HepG2 (cell line): ENCODE results near the gene RPS4Y1. TPM values are rescaled to one million over a fixed set of nuclear protein-coding genes. Genes with fewer than 3 reads are reported as not detected.

ENCODE experiments used
- ATAC-seq: fragments of 200-7000 bp; cut with Tn5 transposase; 3 replicates; pipeline ENCODE4 v1.9.1; 2020; ENCODE audit warnings: mild to moderate bottlenecking, moderate library complexity
- BruUV-seq: library from RNA; stranded (reverse); fragments of 400-500 nt; replicated peaks from 2 replicates; lab custom pipeline; 2021; lab: Mats Ljungman, UMichigan
- CTCF ChIA-PET: fragments of 300-600 bp; formaldehyde crosslinking; extraction: SDS; loops from one replicate; lab custom pipeline; 2021; ENCODE audit warnings: low total read pairs, inconsistent platforms, low intra/inter-chr PET ratio; lab: Yijun Ruan, JAX
- POLR2A ChIA-PET: fragments of 350-600 bp; sonication (Branson Sonifier 250); formaldehyde crosslinking; loops from one replicate; lab custom pipeline; 2020; ENCODE audit warnings: antibody characterized with exemption, inconsistent platforms; lab: Yijun Ruan, JAX
- DNase-seq: peaks from one replicate; pipeline ENCODE4 v3.0.0-alpha.2; 2015; ENCODE audit warnings: low spot score
- FAIRE-seq: peaks from 3 replicates; lab custom pipeline; 2011; peaks lifted over from hg19 to GRCh38; lab: Jason Lieb, UNC
- H2AFZ ChIP-seq: one replicate; pipeline ENCODE4 v1.6.1; 2011; ENCODE audit warnings: low read length, inconsistent platforms
- H3K27ac ChIP-seq: fragments of 300-600 bp; 3 replicates; pipeline ENCODE4 v1.8.0; 2011; ENCODE audit warnings: mixed run types, mild to moderate bottlenecking, mixed read lengths, low read length, inconsistent platforms; ENCODE audit not compliant: insufficient read depth; ENCODE audit errors: extremely low read length
- H3K27me3 ChIP-seq, 2 experiments: fragments of 200-600 bp in 1 of 2; 2 replicates in 1 of 2; 3 replicates in 1 of 2; pipeline versions ENCODE4 v1.6.0 to v1.8.0; 2011; ENCODE audit warnings: low read length in 2 of 2, mild to moderate bottlenecking in 2 of 2, moderate library complexity in 2 of 2, inconsistent platforms in 1 of 2; ENCODE audit not compliant: insufficient read depth in 2 of 2, control insufficient read depth in 1 of 2
- H3K36me3 ChIP-seq, 2 experiments: fragments of 200-600 bp in 1 of 2; replicated peaks in 1 of 2; 2 replicates in 1 of 2; 3 replicates in 1 of 2; pipeline versions ENCODE4 v1.5.1 to v1.8.0; 2011; ENCODE audit warnings: low read length in 2 of 2, inconsistent platforms in 1 of 2; ENCODE audit not compliant: insufficient read depth in 2 of 2, control insufficient read depth in 1 of 2
- H3K4me1 ChIP-seq: 2 replicates; pipeline ENCODE4 v1.5.1; 2012; ENCODE audit warnings: low read length, inconsistent platforms; ENCODE audit not compliant: insufficient read depth
- H3K4me2 ChIP-seq: 2 replicates; pipeline ENCODE4 v1.6.0; 2011; ENCODE audit warnings: low read depth, low read length, inconsistent platforms
- H3K4me3 ChIP-seq, 3 experiments: fragments of 200-600 bp in 1 of 3; sonication (generic), shearing (Covaris generic) in 1 of 3; replicated peaks in 1 of 3; 2 replicates each; pipeline ENCODE4 v1.5.1; 2011 to 2016; ENCODE audit warnings: low read length in 3 of 3, inconsistent platforms in 2 of 3, low read depth in 2 of 3, mild to moderate bottlenecking in 2 of 3, control low read depth in 1 of 3, mixed read lengths in 1 of 3; ENCODE audit not compliant: insufficient read depth in 1 of 3
- H3K79me2 ChIP-seq: one replicate; pipeline ENCODE4 v1.6.1; 2011; ENCODE audit warnings: low read length, inconsistent platforms; ENCODE audit not compliant: insufficient read depth
- H3K9ac ChIP-seq: 2 replicates; pipeline ENCODE4 v1.6.0; 2011; ENCODE audit warnings: mild to moderate bottlenecking, low read depth, low read length, inconsistent platforms; ENCODE audit not compliant: insufficient read depth
- H3K9me3 ChIP-seq: 2 replicates; pipeline ENCODE4 v1.5.1; 2012; ENCODE audit warnings: mild to moderate bottlenecking, low read length
- H4K20me1 ChIP-seq: 2 replicates; pipeline ENCODE4 v1.6.0; 2011; ENCODE audit warnings: inconsistent platforms, mild to moderate bottlenecking, low read length, moderate library complexity; ENCODE audit not compliant: insufficient read depth
- AGO2 ChIP-seq: fragments of 200-400 bp; formaldehyde crosslinking; optimal IDR thresholded peaks from 2 replicates; pipeline ENCODE3; 2017; ENCODE audit warnings: mild to moderate bottlenecking, low read depth, low read length, moderate library complexity
- JUND ChIP-seq: sonication (generic); formaldehyde crosslinking; IDR thresholded peaks from 2 replicates; pipeline ENCODE4 v1.8.0; 2022; ENCODE audit warnings: mild to moderate bottlenecking, missing genetic modification reagents
- RBM22 ChIP-seq: fragments of 200-400 bp; formaldehyde crosslinking; optimal IDR thresholded peaks from 2 replicates; pipeline ENCODE3; 2017; ENCODE audit warnings: mild to moderate bottlenecking, low read length, moderate library complexity
- ZSCAN20 ChIP-seq: sonication (generic); formaldehyde crosslinking; IDR thresholded peaks from 2 replicates; pipeline ENCODE4 v1.4.0; 2020; ENCODE audit warnings: missing genetic modification reagents, mild to moderate bottlenecking, borderline replicate concordance
- WGBS: methylation state at CpG from one replicate; pipeline ENCODE4 v1.1.6; 2017; ENCODE audit warnings: low lambda C conversion rate; 5-methylcytosine and 5-hydroxymethylcytosine counted together
- in situ Hi-C: cut with HindIII; loops from 2 replicates; pipeline ENCODE4 v1.10.0; 2017; ENCODE audit warnings: low pct_unique_long_range_greater_than_20kb; ENCODE audit not compliant: extremely low pct_ligation_motif_present
- intact Hi-C: fragments of 100-400 bp; cut with micrococcal nuclease; formaldehyde crosslinking; loops from one replicate; pipeline ENCODE4 v1.10.0; 2022; ENCODE audit not compliant: unreplicated experiment
- polyA plus RNA-seq, 8 experiments: library from polyadenylated mRNA; depleted of rRNA in 3 of 8; stranded (reverse) in 7 of 8; unstranded in 1 of 8; fragments of >200 nt; fragmentation: Illumina TruSeq in 4 of 8; extraction: Trizol in 4 of 8; gene quantifications; 2 replicates each; pipeline versions ENCODE4 v1.2.1 to v1.2.3, GENCODE V29; 2011 to 2016; ENCODE audit warnings: low read depth in 4 of 8, missing spikeins in 1 of 8, mixed read lengths in 1 of 8; ENCODE audit not compliant: insufficient read depth in 1 of 8
- total RNA-seq, 5 experiments: library from RNA; depleted of rRNA; stranded (reverse); fragments of >200 nt; fragmentation: Illumina TruSeq; extraction: Trizol; gene quantifications; 2 replicates each; pipeline ENCODE4 v1.2.3, GENCODE V29; 2016; ENCODE audit warnings: low read depth in 1 of 5

RPS4Y1 gene
- total and polyA plus RNA-seq, 2 of the 13 experiments (the other 11 are each of a cell fraction or from before 2014, with no cell fraction given): 461 to 1,080 TPM

- H3K27ac ChIP-seq: no peak overlapping the region
- CTCF ChIA-PET: no interaction called here
- H3K9me3 ChIP-seq: peaks cover 5% of the 10 kb centered on the region; the same call in 1 of the 2 replicates
- no peak overlapping the region for H2AFZ ChIP-seq
- no peaks in the 10 kb centered on the region for H3K4me1 ChIP-seq
- no peak for DNase-seq
- H3K9ac ChIP-seq: no peak overlapping the region
- H3K4me3 ChIP-seq: no peak overlapping the region
- BruUV-seq: no TSS peak
- FAIRE-seq: no peak
- H3K4me2 ChIP-seq: no peak overlapping the region
- peaks cover 0 to 12% of the 10 kb centered on the region in 2 experiments; a peak in 3 of 5 replicates for H3K36me3 ChIP-seq
- POLR2A ChIA-PET: no interaction called here
- no peaks in the 10 kb centered on the region for H4K20me1 ChIP-seq
- TF ChIP-seq AGO2 (peak; percentile 67), ZSCAN20 (CRISPR knock-in tag) (no peak)
- WGBS: 98% methylated on average over 3 of the region's 8 CpGs
- in situ Hi-C loops (no loop called here), intact Hi-C loops (no loop called here)
- H3K79me2 ChIP-seq: no peaks in the 10 kb centered on the region
- H3K27me3 ChIP-seq: no peaks in the 10 kb centered on the region
- no peak; the same call in 2 of the 3 replicates for ATAC-seq
Observed at GRCh38 chrY:2867469-2867868, 26.1 kb downstream of the RPS4Y1 start.

GRCh38 chrY:2868035-2868607 is 26.7 kb downstream of the RPS4Y1 start:
- CTCF ChIA-PET: no interaction called here
- DNase-seq: no peak
- Histone ChIP-seq H3K79me2 (no peaks in the 10 kb centered on the region), H3K4me3 (no peak overlapping the region), H3K4me2 (no peak overlapping the region), H2AFZ (no peak overlapping the region), H3K9ac (no peak overlapping the region), H3K27ac (no peak overlapping the region), H3K36me3 (peaks cover 0 to 12% of the 10 kb centered on the region in 2 experiments; a peak in 3 of 5 replicates), H4K20me1 (no peaks in the 10 kb centered on the region), H3K4me1 (no peaks in the 10 kb centered on the region), H3K27me3 (no peaks in the 10 kb centered on the region), H3K9me3 (peaks cover 5% of the 10 kb centered on the region; the same call in 1 of the 2 replicates)
- intact Hi-C loops: no loop called here
- BruUV-seq: no TSS peak
- POLR2A ChIA-PET: no interaction called here
- WGBS: 100% methylated on average over 1 of the region's 8 CpGs
- in situ Hi-C loops: no loop called here
- TF ChIP-seq JUND (CRISPR knock-in tag) (no peak), RBM22 (peak; percentile 73), AGO2 (peak; percentile 78)
- FAIRE-seq: no peak
- peak; percentile 42 for ATAC-seq
